SK-N-MC (cell line): ENCODE data around the gene B4GALNT4.

ENCODE experiments used
- EZH2 ChIP-seq: fragments of 200-600 bp; sonication (generic); IDR thresholded peaks from one replicate; pipeline ENCODE4 v1.6.1; 2017; ENCODE audit warnings: antibody characterized with exemption
- FOXP2 ChIP-seq: optimal IDR thresholded peaks from 2 replicates; pipeline ENCODE3; 2011; ENCODE audit warnings: mild to moderate bottlenecking, moderate library complexity; ENCODE audit not compliant: insufficient read depth; ENCODE audit errors: extremely low read length, control extremely low read depth
- POLR2AphosphoS5 ChIP-seq: IDR thresholded peaks from 2 replicates; pipeline ENCODE4 v1.6.1; 2012; ENCODE audit warnings: mild to moderate bottlenecking, low read depth, low read length, borderline replicate concordance

DNA sequence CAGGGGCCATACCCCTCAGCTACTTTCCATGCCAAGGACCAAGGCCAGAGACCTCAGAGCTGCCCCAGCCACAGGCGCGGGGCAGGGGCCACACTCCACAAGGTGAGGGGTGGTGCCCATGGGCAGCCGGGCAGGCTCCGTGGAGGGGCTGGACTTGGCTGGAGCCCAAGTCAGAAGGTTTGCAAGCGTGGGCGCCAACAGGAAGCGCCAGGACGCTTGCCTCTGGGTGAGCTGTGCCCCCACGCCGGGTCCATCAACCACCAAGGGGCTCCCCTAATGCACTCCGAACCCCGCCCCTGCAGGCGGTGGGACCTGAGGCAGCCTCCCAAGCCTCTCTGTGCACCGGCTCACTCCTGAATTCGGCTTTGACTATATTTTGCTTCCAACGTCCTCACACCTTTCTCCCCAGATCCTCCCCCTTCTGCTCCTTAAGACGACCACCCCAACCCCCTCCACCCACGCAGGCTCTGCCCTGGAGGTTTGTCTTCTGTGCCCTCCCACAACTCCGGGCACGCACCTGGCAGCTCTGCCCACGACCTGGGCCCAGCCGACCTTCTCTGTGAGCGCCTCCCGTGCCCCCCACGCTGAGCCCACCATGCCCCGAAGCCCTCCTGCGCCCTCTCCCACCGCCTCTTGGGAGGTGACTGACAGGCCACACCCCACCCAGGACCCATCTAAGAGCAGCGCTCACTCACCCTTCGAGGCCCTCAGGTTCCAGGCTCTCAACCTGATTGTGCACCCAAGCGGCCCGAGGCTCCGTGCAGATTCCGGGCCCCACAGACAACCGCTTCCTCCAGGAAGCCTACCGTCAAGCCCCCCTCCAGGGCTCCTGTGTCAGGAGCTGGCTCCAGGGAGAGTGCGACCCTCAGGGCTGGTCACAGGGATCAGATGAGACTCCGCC lies 22.1 kb downstream of the B4GALNT4 start:
- TF ChIP-seq POLR2AphosphoS5, result no peak
- no peak for TF ChIP-seq EZH2
- TF ChIP-seq FOXP2, result no peak
